HepG2 (cell line): Measurements from ENCODE around the gene TMEM63C. TPM values are rescaled to one million over a fixed set of nuclear protein-coding genes. Genes with fewer than 3 reads are reported as not detected.

Experiments
- ATAC-seq: fragments of 200-7000 bp; cut with Tn5 transposase; 3 replicates; pipeline ENCODE4 v1.9.1; 2020; ENCODE audit warnings: mild to moderate bottlenecking, moderate library complexity
- BruUV-seq: library from RNA; stranded (reverse); fragments of 400-500 nt; replicated peaks from 2 replicates; lab custom pipeline; 2021; lab: Mats Ljungman, UMichigan
- CTCF ChIA-PET: fragments of 300-600 bp; formaldehyde crosslinking; extraction: SDS; loops from one replicate; lab custom pipeline; 2021; ENCODE audit warnings: low total read pairs, inconsistent platforms, low intra/inter-chr PET ratio; lab: Yijun Ruan, JAX
- POLR2A ChIA-PET: fragments of 350-600 bp; sonication (Branson Sonifier 250); formaldehyde crosslinking; loops from one replicate; lab custom pipeline; 2020; ENCODE audit warnings: antibody characterized with exemption, inconsistent platforms; lab: Yijun Ruan, JAX
- DNase-seq: peaks from one replicate; pipeline ENCODE4 v3.0.0-alpha.2; 2015; ENCODE audit warnings: low spot score
- FAIRE-seq: peaks from 3 replicates; lab custom pipeline; 2011; peaks lifted over from hg19 to GRCh38; lab: Jason Lieb, UNC
- H2AFZ ChIP-seq: one replicate; pipeline ENCODE4 v1.6.1; 2011; ENCODE audit warnings: low read length, inconsistent platforms
- H3K27ac ChIP-seq: fragments of 300-600 bp; 3 replicates; pipeline ENCODE4 v1.8.0; 2011; ENCODE audit warnings: mixed run types, mild to moderate bottlenecking, mixed read lengths, low read length, inconsistent platforms; ENCODE audit not compliant: insufficient read depth; ENCODE audit errors: extremely low read length
- H3K27me3 ChIP-seq, 2 experiments: fragments of 200-600 bp in 1 of 2; 2 replicates in 1 of 2; 3 replicates in 1 of 2; pipeline versions ENCODE4 v1.6.0 to v1.8.0; 2011; ENCODE audit warnings: low read length in 2 of 2, mild to moderate bottlenecking in 2 of 2, moderate library complexity in 2 of 2, inconsistent platforms in 1 of 2; ENCODE audit not compliant: insufficient read depth in 2 of 2, control insufficient read depth in 1 of 2
- H3K36me3 ChIP-seq, 2 experiments: fragments of 200-600 bp in 1 of 2; replicated peaks in 1 of 2; 2 replicates in 1 of 2; 3 replicates in 1 of 2; pipeline versions ENCODE4 v1.5.1 to v1.8.0; 2011; ENCODE audit warnings: low read length in 2 of 2, inconsistent platforms in 1 of 2; ENCODE audit not compliant: insufficient read depth in 2 of 2, control insufficient read depth in 1 of 2
- H3K4me1 ChIP-seq: 2 replicates; pipeline ENCODE4 v1.5.1; 2012; ENCODE audit warnings: low read length, inconsistent platforms; ENCODE audit not compliant: insufficient read depth
- H3K4me2 ChIP-seq: 2 replicates; pipeline ENCODE4 v1.6.0; 2011; ENCODE audit warnings: low read depth, low read length, inconsistent platforms
- H3K4me3 ChIP-seq, 3 experiments: fragments of 200-600 bp in 1 of 3; sonication (generic), shearing (Covaris generic) in 1 of 3; replicated peaks in 1 of 3; 2 replicates each; pipeline ENCODE4 v1.5.1; 2011 to 2016; ENCODE audit warnings: low read length in 3 of 3, inconsistent platforms in 2 of 3, low read depth in 2 of 3, mild to moderate bottlenecking in 2 of 3, control low read depth in 1 of 3, mixed read lengths in 1 of 3; ENCODE audit not compliant: insufficient read depth in 1 of 3
- H3K79me2 ChIP-seq: one replicate; pipeline ENCODE4 v1.6.1; 2011; ENCODE audit warnings: low read length, inconsistent platforms; ENCODE audit not compliant: insufficient read depth
- H3K9ac ChIP-seq: 2 replicates; pipeline ENCODE4 v1.6.0; 2011; ENCODE audit warnings: mild to moderate bottlenecking, low read depth, low read length, inconsistent platforms; ENCODE audit not compliant: insufficient read depth
- H3K9me3 ChIP-seq: 2 replicates; pipeline ENCODE4 v1.5.1; 2012; ENCODE audit warnings: mild to moderate bottlenecking, low read length
- H4K20me1 ChIP-seq: 2 replicates; pipeline ENCODE4 v1.6.0; 2011; ENCODE audit warnings: inconsistent platforms, mild to moderate bottlenecking, low read length, moderate library complexity; ENCODE audit not compliant: insufficient read depth
- FLYWCH1 ChIP-seq: sonication (generic); formaldehyde crosslinking; IDR thresholded peaks from 2 replicates; pipeline ENCODE4 v1.8.1; 2023; ENCODE audit warnings: mild to moderate bottlenecking, missing genetic modification reagents
- FOXA1 ChIP-seq, 2 experiments: fragments of 450-650 bp in 1 of 2; sonication (generic) in 1 of 2; formaldehyde crosslinking in 1 of 2; IDR thresholded peaks; 2 replicates each; pipeline versions ENCODE4 v1.4.0 to v1.6.1; 2016 to 2020; ENCODE audit warnings: missing genetic modification reagents in 1 of 2
- HDAC1 ChIP-seq: sonication (generic); formaldehyde crosslinking; IDR thresholded peaks from 2 replicates; pipeline ENCODE4 v1.5.1; 2020; ENCODE audit warnings: mild to moderate bottlenecking, missing genetic modification reagents
- HNF4A ChIP-seq: sonication (generic); formaldehyde crosslinking; IDR thresholded peaks from 2 replicates; pipeline ENCODE4 v1.4.0; 2020; ENCODE audit warnings: missing genetic modification reagents
- SMARCC2 ChIP-seq: fragments of 450-650 bp; IDR thresholded peaks from 2 replicates; pipeline ENCODE4 v1.6.1; 2017; ENCODE audit warnings: antibody characterized with exemption, mild to moderate bottlenecking
- ZKSCAN1 ChIP-seq: fragments of 150-350 bp; IDR thresholded peaks from 2 replicates; pipeline ENCODE4 v1.6.1; 2014; ENCODE audit warnings: low read length
- ZNF879 ChIP-seq: sonication (generic); formaldehyde crosslinking; IDR thresholded peaks from 2 replicates; pipeline ENCODE4 v1.8.1; 2023; ENCODE audit warnings: missing genetic modification reagents
- ZSCAN30 ChIP-seq: sonication (generic); formaldehyde crosslinking; IDR thresholded peaks from 2 replicates; pipeline ENCODE4 v1.5.0; 2020; ENCODE audit warnings: mild to moderate bottlenecking, missing genetic modification reagents
- WGBS: methylation state at CpG from one replicate; pipeline ENCODE4 v1.1.6; 2017; ENCODE audit warnings: low lambda C conversion rate; 5-methylcytosine and 5-hydroxymethylcytosine counted together
- in situ Hi-C: cut with HindIII; loops from 2 replicates; pipeline ENCODE4 v1.10.0; 2017; ENCODE audit warnings: low pct_unique_long_range_greater_than_20kb; ENCODE audit not compliant: extremely low pct_ligation_motif_present
- intact Hi-C: fragments of 100-400 bp; cut with micrococcal nuclease; formaldehyde crosslinking; loops from one replicate; pipeline ENCODE4 v1.10.0; 2022; ENCODE audit not compliant: unreplicated experiment
- polyA plus RNA-seq, 8 experiments: library from polyadenylated mRNA; depleted of rRNA in 3 of 8; stranded (reverse) in 7 of 8; unstranded in 1 of 8; fragments of >200 nt; fragmentation: Illumina TruSeq in 4 of 8; extraction: Trizol in 4 of 8; gene quantifications; 2 replicates each; pipeline versions ENCODE4 v1.2.1 to v1.2.3, GENCODE V29; 2011 to 2016; ENCODE audit warnings: low read depth in 4 of 8, missing spikeins in 1 of 8, mixed read lengths in 1 of 8; ENCODE audit not compliant: insufficient read depth in 1 of 8
- total RNA-seq, 5 experiments: library from RNA; depleted of rRNA; stranded (reverse); fragments of >200 nt; fragmentation: Illumina TruSeq; extraction: Trizol; gene quantifications; 2 replicates each; pipeline ENCODE4 v1.2.3, GENCODE V29; 2016; ENCODE audit warnings: low read depth in 1 of 5
- TF ChIP-seq, protein P1 (sequence below): fragments of 450-650 bp; IDR thresholded peaks from 2 replicates; pipeline ENCODE4 v1.6.1; 2017
- TF ChIP-seq, protein P2 (sequence below): sonication (generic); formaldehyde crosslinking; IDR thresholded peaks from 2 replicates; pipeline ENCODE4 v1.4.0; 2020; ENCODE audit warnings: low read depth, mild to moderate bottlenecking, missing genetic modification reagents
- TF ChIP-seq, protein P3 (sequence below): IDR thresholded peaks from 2 replicates; pipeline ENCODE4 v1.6.1; 2012; ENCODE audit warnings: low read depth, low read length, improper control_type of control experiment

The TMEM63C gene
- total and polyA plus RNA-seq, 2 of the 13 experiments (the other 11 are each of a cell fraction or from before 2014, with no cell fraction given), result 0.17 to 0.27 TPM

DNA sequence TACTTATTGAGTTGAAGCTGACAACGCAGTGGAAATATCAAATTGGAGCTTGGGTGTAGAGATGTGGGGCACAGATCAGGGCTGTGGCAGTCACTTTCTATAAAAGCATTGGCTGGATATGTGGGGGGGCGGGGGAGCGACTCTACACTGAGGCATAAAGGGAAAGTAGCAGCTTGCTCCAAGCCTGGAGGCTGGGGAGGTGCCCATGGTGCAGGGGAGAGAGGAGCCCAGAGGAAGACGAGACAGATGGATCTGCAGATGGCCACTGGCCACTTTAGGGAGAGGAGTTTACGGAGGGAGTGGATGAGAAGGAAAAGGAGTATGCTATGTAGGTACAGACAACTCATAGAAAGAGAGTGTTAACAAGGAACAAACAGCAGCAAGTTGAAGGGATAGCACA is 102.9 kb downstream of the TMEM63C start:
- H3K9ac ChIP-seq, result no peak overlapping the region
- H4K20me1 ChIP-seq, result no peaks in the 10 kb centered on the region
- H3K4me1 ChIP-seq, result no peaks in the 10 kb centered on the region
- no peaks in the 10 kb centered on the region for H3K79me2 ChIP-seq
- peaks cover 17 to 55% of the 10 kb centered on the region in 2 experiments; a peak in 4 of 5 replicates for H3K36me3 ChIP-seq
- no peak overlapping the region for H3K4me2 ChIP-seq
- H3K4me3 ChIP-seq, result no peak overlapping the region
- no peaks in the 10 kb centered on the region for H3K27me3 ChIP-seq
- H3K9me3 ChIP-seq, result no peaks in the 10 kb centered on the region
- FAIRE-seq (no peak), DNase-seq (no peak), ATAC-seq (no peak)
- WGBS, result 96% methylated on average over 5 of the region's 5 CpGs
- H3K27ac ChIP-seq, result no peak overlapping the region
- CTCF ChIA-PET, result no interaction called here
- in situ Hi-C loops (no loop called here), intact Hi-C loops (no loop called here)
- TF ChIP-seq, protein P1, sequence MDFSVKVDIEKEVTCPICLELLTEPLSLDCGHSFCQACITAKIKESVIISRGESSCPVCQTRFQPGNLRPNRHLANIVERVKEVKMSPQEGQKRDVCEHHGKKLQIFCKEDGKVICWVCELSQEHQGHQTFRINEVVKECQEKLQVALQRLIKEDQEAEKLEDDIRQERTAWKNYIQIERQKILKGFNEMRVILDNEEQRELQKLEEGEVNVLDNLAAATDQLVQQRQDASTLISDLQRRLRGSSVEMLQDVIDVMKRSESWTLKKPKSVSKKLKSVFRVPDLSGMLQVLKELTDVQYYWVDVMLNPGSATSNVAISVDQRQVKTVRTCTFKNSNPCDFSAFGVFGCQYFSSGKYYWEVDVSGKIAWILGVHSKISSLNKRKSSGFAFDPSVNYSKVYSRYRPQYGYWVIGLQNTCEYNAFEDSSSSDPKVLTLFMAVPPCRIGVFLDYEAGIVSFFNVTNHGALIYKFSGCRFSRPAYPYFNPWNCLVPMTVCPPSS, result no peak
- TF ChIP-seq ZSCAN30 (CRISPR knock-in tag), result no peak
- BruUV-seq, result no TSS peak
- H2AFZ ChIP-seq, result no peak overlapping the region
- POLR2A ChIA-PET, result no interaction called here

DNA sequence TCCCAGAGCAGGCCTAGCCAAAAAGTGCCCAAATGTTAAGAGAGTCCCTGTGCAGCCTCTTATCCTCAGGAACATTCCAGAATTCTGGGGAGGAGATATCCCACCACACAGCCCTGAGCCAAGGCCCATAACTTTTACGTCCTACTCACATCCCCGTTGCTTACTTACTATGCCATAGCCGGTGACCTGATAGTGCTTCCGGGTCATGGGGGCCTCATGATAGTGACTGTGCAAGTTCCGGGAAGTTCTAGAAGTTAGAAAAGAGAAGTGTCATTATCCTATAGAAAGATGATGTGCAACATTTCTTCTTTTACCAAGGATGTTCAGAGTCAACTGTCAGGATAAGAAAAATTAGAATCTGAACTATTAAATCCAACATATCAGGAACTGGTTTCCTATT is 105.0 kb downstream of the TMEM63C start:
- intact Hi-C loops (no loop called here), in situ Hi-C loops (no loop called here)
- Histone ChIP-seq H3K79me2 (no peaks in the 10 kb centered on the region), H3K4me2 (no peak overlapping the region), H2AFZ (no peak overlapping the region), H3K4me3 (no peak overlapping the region), H3K36me3 (peaks cover 21 to 60% of the 10 kb centered on the region in 2 experiments; a peak in 4 of 5 replicates), H4K20me1 (no peaks in the 10 kb centered on the region), H3K27ac (no peak overlapping the region), H3K9ac (no peak overlapping the region), H3K27me3 (no peaks in the 10 kb centered on the region), H3K9me3 (no peaks in the 10 kb centered on the region), H3K4me1 (no peaks in the 10 kb centered on the region)
- WGBS, result 96% methylated on average over 5 of the region's 5 CpGs
- DNase-seq (no peak), ATAC-seq (no peak), FAIRE-seq (no peak)
- ChIA-PET POLR2A (no interaction called here), CTCF (no interaction called here)
- BruUV-seq, result no TSS peak
- TF ChIP-seq FLYWCH1 (CRISPR knock-in tag), result no peak
- TF ChIP-seq ZKSCAN1, result no peak
- TF ChIP-seq, protein P2, sequence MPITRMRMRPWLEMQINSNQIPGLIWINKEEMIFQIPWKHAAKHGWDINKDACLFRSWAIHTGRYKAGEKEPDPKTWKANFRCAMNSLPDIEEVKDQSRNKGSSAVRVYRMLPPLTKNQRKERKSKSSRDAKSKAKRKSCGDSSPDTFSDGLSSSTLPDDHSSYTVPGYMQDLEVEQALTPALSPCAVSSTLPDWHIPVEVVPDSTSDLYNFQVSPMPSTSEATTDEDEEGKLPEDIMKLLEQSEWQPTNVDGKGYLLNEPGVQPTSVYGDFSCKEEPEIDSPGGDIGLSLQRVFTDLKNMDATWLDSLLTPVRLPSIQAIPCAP (CRISPR knock-in tag), result no peak
- TF ChIP-seq FOXA1 (IDR thresholded peaks at IDR 0.05), result no peak
- no peak for TF ChIP-seq FOXA1 (CRISPR knock-in tag; IDR thresholded peaks at IDR 0.05)
- TF ChIP-seq SMARCC2, result no peak
- no peak for TF ChIP-seq ZNF879 (CRISPR knock-in tag)
- no peak for TF ChIP-seq HNF4A
- TF ChIP-seq, protein P3, sequence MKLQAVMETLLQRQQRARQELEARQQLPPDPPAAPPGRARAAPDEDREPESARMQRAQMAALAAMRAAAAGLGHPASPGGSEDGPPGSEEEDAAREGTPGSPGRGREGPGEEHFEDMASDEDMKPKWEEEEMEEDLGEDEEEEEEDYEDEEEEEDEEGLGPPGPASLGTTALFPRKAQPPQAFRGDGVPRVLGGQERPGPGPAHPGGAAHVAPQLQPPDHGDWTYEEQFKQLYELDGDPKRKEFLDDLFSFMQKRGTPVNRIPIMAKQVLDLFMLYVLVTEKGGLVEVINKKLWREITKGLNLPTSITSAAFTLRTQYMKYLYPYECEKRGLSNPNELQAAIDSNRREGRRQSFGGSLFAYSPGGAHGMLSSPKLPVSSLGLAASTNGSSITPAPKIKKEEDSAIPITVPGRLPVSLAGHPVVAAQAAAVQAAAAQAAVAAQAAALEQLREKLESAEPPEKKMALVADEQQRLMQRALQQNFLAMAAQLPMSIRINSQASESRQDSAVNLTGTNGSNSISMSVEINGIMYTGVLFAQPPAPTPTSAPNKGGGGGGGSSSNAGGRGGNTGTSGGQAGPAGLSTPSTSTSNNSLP, result no peak
- TF ChIP-seq HDAC1, result no peak
